ENCODE results near the gene EFNB2.
A peak's percentile ranks its signal among the peaks of the same experiment; 100 is the strongest.

The EFNB2 gene

GRCh38 chr13:106550570-106551135 is 15.2 kb upstream of the EFNB2 start:
- no peak for DNase-seq (ENCODE audit: low spot score)

- no peak for DNase-seq (ENCODE audit: low spot score)
These were observed 12.7 kb upstream of the EFNB2 start for GRCh38 chr13:106548064-106548696.

- DNase-seq (ENCODE audit: low spot score), result no peak
These were observed 6.4 kb upstream of the EFNB2 start for GRCh38 chr13:106541826-106542225.

GRCh38 chr13:106540613-106541012 is 5.2 kb upstream of the EFNB2 start:
- DNase-seq (ENCODE audit: low spot score), result no peak

GRCh38 chr13:106537521-106537920 is 2.1 kb upstream of the EFNB2 start:
- no peak for DNase-seq (ENCODE audit: low spot score)

GRCh38 chr13:106536244-106537034 is 977 bp upstream of the EFNB2 start:
- peak; percentile 87 for DNase-seq (ENCODE audit: low spot score)

- peak; percentile 34 for DNase-seq (ENCODE audit: low spot score)
These were observed 567 bp downstream of the EFNB2 start for GRCh38 chr13:106534639-106535551.

- DNase-seq (ENCODE audit: low spot score), result peak; percentile 42
These were observed 1.4 kb downstream of the EFNB2 start for GRCh38 chr13:106533943-106534638.

- DNase-seq (ENCODE audit: low spot score), result peak; percentile 93
These were observed 2.1 kb downstream of the EFNB2 start for GRCh38 chr13:106533101-106533942.

- no peak for DNase-seq (ENCODE audit: low spot score)
These were observed 3.1 kb downstream of the EFNB2 start for GRCh38 chr13:106532111-106532929.

- no peak for DNase-seq (ENCODE audit: low spot score)
These were observed 4.4 kb downstream of the EFNB2 start for GRCh38 chr13:106530980-106531481.

GRCh38 chr13:106530171-106530851 is 5.2 kb downstream of the EFNB2 start:
- no peak for DNase-seq (ENCODE audit: low spot score)

GRCh38 chr13:106529415-106530170 is 5.9 kb downstream of the EFNB2 start:
- DNase-seq (ENCODE audit: low spot score), result no peak

- no peak for DNase-seq (ENCODE audit: low spot score)
These were observed 6.6 kb downstream of the EFNB2 start for GRCh38 chr13:106528718-106529414.

GRCh38 chr13:106527826-106528225 is 7.6 kb downstream of the EFNB2 start:
- no peak for DNase-seq (ENCODE audit: low spot score)

GRCh38 chr13:106527445-106527801 is 8.0 kb downstream of the EFNB2 start:
- no peak for DNase-seq (ENCODE audit: low spot score)

GRCh38 chr13:106526738-106527444 is 8.6 kb downstream of the EFNB2 start:
- DNase-seq (ENCODE audit: low spot score), result no peak
